ENCODE results near the gene DDX4.

Gene DDX4

DNA sequence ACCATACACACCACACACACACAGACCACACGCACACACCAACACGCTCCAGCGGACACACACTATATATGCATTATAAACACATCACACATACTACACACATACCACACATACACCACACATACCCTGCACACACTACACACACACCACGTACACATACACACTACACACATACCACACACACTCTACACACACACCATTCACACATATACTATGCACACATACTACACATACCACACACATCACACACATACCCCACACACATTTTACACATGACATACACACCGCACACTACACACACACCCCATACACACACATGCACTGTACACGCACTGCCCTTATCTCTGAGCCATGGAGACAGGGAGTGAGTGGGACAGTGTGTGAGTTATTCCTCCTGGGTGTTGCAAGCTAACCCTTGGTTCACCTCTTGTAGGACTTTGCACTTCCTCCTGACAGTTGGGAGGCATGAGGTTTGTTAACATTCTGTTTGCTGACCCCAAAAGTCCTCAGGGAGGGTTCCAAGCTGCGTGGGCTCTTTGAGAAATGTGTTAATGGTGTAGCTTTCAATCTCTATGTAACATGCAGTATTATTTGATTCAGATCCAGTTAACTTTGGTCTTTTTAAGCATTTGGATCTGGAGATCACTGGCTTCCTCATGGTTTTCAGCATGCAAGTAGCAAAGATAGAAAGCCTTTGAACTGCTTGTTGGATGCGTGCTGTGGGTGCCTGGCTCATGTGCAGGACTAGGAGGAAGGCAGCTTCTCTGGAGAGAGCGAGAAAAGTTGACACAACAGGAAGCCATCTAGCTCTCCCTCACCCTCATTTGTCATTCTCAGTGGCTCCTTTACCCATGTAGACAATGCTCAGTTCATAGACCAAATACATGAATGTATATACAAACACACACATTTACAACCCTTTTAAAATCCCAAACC is 127.0 kb downstream of the DDX4 start:
- no peak for DNase-seq (ENCODE audit: low read depth in 1 of 2, low spot score in 1 of 2)

DNA sequence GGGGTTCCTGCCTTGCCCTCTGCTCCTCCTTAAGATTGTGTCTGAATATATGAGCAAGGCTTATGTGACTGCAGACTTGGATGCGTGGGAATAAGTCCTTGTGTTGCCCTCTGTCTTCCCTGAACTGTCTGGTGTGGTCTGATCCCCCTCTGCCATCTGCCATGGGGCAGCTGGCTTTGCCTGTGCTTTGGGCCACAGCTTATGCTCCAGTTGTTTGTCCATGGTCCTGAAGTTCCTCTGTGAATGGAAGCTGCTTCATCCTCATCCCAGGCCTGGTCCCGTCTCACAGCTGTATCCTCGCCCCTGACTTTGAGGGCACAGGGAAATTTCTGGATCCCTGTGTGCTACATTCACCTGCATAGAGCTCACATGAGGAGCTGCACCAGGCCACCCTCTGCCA is 128.0 kb downstream of the DDX4 start:
- DNase-seq (ENCODE audit: low read depth in 1 of 2, low spot score in 1 of 2) = no peak

GRCh38 chr5:55866485-55866884 is 128.6 kb downstream of the DDX4 start:
- DNase-seq (ENCODE audit: low read depth in 1 of 2, low spot score in 1 of 2) = no peak

Data from activated CD4-positive, alpha-beta T cell treated with anti-CD3 and anti-CD28 coated beads, Interleukin-2, amount 50 U/mL, for 24 hours (primary cell).